ENCODE results near the gene RSPH1.

RSPH1 gene

DNA sequence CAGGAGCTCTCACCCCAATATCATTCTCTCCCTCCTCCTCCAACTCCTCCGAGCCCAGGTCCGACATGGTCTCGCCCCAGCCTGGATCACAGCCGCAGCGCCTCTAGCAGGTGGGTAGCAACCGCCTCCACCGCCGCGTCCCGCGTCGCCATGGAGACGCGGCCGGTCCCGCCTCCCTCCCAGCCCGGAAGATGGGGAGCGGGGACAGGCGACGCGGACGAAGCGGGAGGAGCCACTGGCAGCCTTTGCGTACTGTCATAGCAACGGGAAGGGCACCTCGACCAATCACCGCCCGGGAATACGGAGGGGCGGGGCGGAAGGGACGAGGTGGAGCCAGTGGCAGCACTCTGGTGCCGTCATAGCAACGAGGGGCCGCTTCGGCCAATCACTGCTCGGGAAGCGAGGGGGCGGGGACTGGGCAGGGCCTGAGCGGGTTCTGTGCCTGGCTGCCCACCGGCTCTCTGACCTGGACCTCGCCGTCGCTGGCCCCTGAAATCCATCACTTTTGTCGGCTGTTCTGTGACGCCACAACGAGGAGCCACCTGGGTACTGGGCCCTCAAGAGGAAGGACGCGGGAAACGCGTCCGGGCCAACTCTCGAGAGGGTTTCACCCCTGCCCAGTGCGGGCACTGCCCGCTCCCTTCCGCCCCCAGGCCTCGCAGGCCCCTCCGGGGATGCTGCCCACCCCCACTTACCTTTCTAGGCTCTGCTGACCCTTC, at the start of gene RSPH1:
Gene RSPH1 (minus strand): TSS at position 105 of the 719 bp plus-strand sequence. CDS start 38 bp downstream, at position 67.
- DNase-seq (ENCODE audit: low read depth, low spot score) = peak; percentile 98
- H3K4me3 ChIP-seq (ENCODE audit: low read depth, low read length) = peak within 1 kb of the TSS; percentile 53
- in situ Hi-C loops (cut with HindIII; ENCODE audit: low sequenced_read_pairs) = no loop called here
- TF ChIP-seq, protein P1, sequence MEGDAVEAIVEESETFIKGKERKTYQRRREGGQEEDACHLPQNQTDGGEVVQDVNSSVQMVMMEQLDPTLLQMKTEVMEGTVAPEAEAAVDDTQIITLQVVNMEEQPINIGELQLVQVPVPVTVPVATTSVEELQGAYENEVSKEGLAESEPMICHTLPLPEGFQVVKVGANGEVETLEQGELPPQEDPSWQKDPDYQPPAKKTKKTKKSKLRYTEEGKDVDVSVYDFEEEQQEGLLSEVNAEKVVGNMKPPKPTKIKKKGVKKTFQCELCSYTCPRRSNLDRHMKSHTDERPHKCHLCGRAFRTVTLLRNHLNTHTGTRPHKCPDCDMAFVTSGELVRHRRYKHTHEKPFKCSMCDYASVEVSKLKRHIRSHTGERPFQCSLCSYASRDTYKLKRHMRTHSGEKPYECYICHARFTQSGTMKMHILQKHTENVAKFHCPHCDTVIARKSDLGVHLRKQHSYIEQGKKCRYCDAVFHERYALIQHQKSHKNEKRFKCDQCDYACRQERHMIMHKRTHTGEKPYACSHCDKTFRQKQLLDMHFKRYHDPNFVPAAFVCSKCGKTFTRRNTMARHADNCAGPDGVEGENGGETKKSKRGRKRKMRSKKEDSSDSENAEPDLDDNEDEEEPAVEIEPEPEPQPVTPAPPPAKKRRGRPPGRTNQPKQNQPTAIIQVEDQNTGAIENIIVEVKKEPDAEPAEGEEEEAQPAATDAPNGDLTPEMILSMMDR (IDR thresholded peaks at IDR 0.05; ENCODE audit: low read depth, low read length) = no peak

DNA sequence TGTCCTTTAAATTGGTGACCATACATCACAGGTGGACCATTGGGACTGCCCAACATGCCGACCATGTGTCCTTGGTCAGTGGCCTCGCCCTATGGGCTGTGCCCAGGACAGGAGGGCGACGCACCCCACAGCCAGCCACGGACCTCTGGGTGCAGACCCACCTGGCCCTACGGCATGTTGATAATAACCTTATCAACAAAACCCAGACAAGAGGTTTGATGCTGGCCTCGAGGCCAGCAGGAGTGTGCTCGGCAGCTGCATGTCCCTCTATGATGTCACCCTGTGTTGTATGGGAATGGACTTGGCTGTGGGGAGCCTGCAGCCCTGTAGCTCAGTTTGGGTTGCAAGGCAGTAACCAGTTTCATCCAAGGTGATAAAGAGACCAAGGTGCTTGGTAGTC, 49.7 kb upstream of the RSPH1 start:
- TF ChIP-seq, protein P1 (IDR thresholded peaks at IDR 0.05; ENCODE audit: low read depth, low read length) = no peak

DNA sequence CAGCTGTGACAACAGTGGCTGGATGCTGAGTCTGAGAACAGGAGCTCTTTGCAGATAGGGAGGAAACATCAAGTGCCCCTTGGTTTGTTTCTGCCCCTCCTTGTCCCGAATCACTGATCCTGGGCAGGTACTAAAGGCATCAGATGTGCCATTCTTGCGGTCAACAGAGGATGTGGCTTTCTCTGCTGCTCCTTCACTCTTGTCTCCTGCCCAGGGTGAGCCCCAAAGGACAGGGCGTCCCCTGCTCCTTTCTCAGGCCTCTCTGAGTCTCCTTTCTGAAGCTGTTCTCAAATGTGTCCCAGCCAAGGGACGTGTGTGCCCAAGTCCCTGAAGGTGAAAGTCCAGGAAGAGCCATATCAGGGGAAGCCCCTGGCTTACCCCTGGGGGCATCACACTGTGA, 49.3 kb upstream of the RSPH1 start:
- TF ChIP-seq, protein P1 (IDR thresholded peaks at IDR 0.05; ENCODE audit: low read depth, low read length) = no peak
- in situ Hi-C loops (cut with HindIII; ENCODE audit: low sequenced_read_pairs) = no loop called here
- no peak for DNase-seq (ENCODE audit: low read depth, low spot score)
- H3K4me3 ChIP-seq (ENCODE audit: low read depth, low read length) = no peak overlapping the region

More for the DNA sequence above, 49.7 kb upstream of the RSPH1 start:
- in situ Hi-C loops (cut with HindIII; ENCODE audit: low sequenced_read_pairs) = no loop called here
- no peak for DNase-seq (ENCODE audit: low read depth, low spot score)
- no peak overlapping the region for H3K4me3 ChIP-seq (ENCODE audit: low read depth, low read length)

DNA sequence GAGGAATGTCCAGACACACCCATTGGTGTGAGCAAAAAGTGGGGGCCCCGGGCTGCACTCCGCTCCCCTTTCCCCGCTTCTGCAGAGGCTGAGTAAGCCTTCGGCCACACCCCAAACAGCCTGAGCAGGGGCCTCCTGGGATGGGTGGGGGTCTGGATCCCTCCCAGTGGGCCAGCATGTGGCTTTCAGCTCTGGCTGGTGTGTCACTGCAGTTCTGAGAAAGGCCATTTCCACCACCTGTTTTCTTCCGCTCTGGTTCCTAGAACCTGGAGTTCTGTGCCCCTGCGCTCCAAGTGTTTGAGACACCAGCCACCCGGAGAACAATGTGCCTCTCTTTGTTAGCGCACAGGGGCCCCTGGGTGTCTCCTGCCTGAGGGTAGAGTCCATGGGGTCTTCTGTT, 48.5 kb upstream of the RSPH1 start:
- TF ChIP-seq, protein P1 (IDR thresholded peaks at IDR 0.05; ENCODE audit: low read depth, low read length) = no peak
- DNase-seq (ENCODE audit: low read depth, low spot score) = no peak
- no peak overlapping the region for H3K4me3 ChIP-seq (ENCODE audit: low read depth, low read length)
- in situ Hi-C loops (cut with HindIII; ENCODE audit: low sequenced_read_pairs) = no loop called here

DNA sequence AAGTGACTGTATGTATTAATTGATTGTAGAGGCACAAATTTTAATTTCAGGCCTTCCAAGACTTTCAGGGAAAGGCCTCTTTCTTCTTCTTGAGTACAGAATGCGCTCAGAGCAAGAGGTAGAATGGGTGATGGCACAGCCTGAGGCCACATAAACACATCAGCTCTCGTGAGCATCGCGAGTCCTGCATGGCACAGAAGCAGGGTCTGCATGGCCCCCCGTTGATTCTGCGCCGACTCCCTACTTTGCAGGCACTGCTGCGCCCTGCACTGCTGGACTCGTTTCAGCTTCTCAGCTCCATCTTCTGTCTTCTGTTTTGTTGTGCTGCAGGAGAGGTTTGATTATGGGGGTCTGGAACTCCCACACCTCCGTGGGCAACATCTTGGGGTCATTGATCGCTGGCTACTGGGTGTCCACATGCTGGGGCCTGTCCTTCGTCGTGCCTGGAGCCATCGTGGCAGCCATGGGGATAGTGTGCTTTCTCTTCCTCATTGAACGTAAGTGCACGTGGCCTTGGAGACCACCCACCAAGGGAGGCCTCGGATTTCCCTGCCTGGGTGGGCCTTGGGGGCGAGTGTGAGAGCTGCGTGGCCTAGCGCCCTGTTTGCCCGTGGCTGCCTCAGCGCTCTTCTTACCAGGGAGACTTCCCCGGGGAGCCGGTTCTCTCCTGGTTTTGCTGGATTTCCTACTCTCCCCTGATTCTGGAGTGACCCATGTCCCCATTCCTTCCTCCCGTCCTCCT, 47.3 kb upstream of the RSPH1 start:
- TF ChIP-seq, protein P1 (IDR thresholded peaks at IDR 0.05; ENCODE audit: low read depth, low read length) = no peak
- in situ Hi-C loops (cut with HindIII; ENCODE audit: low sequenced_read_pairs) = no loop called here
- H3K4me3 ChIP-seq (ENCODE audit: low read depth, low read length) = no peak overlapping the region
- DNase-seq (ENCODE audit: low read depth, low spot score) = no peak

DNA sequence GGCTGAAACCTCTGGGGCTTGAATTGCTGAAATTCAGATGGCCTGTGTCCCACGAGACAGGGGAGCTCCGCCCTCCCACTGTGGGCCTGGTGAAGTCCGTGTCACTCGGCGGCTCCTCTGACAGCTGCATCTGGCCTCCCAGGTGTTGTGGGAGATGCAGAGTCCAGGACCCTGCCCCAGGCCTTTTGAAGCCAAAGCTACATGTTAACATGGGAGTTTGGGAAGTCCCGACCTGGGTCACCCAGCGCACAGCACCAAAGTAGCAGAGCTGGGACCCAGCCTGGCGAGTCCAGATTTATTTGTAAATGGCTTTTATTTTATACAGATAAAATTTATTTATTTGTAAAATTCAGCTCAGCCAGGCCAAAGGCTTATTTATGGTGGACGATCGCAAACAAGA, 46.6 kb upstream of the RSPH1 start:
- TF ChIP-seq, protein P1 (IDR thresholded peaks at IDR 0.05; ENCODE audit: low read depth, low read length) = no peak
- no peak overlapping the region for H3K4me3 ChIP-seq (ENCODE audit: low read depth, low read length)
- DNase-seq (ENCODE audit: low read depth, low spot score) = no peak
- in situ Hi-C loops (cut with HindIII; ENCODE audit: low sequenced_read_pairs) = no loop called here

Data from astrocyte of the spinal cord (primary cell).